HG03097 (cell line): ENCODE measurements around the gene CRYGS.
"Not testable (repeated sequence)": the region's sequence is repeated elsewhere in the genome, so short reads cannot be mapped to it uniquely, and the experiment has no call there.

Experiments used
- ATAC-seq: cut with Tn5 transposase; IDR thresholded peaks from one replicate; pipeline ENCODE4 v1.9.1; 2021; ENCODE audit not compliant: unreplicated experiment, low FRiP score

Gene CRYGS

GRCh38 chr3:186564586-186564985 is 20.4 kb upstream of the CRYGS start:
- no peak for ATAC-seq

GRCh38 chr3:186552408-186553031 is 8.3 kb upstream of the CRYGS start:
- no peak for ATAC-seq

DNA sequence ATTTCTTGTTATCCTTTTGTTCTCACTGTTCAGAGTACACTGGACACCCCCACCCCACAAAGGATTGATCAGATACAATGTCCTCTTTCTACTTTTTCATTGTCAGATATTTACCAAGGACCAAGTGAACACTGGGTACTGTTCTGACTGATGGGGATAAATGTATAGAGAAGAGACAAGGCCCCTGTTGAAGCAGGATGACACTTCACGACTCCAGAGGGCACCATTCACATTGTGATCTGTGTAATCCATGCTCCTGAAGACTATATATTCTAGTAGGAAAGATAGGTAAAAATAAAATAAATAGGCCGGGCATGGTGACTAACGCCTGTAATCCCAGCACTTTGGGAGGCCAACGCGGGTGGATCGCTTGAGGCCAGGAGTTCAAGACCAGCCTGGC is 7.2 kb upstream of the CRYGS start:
- no peak for ATAC-seq

GRCh38 chr3:186549497-186549896 is 5.3 kb upstream of the CRYGS start:
- ATAC-seq, result no peak

DNA sequence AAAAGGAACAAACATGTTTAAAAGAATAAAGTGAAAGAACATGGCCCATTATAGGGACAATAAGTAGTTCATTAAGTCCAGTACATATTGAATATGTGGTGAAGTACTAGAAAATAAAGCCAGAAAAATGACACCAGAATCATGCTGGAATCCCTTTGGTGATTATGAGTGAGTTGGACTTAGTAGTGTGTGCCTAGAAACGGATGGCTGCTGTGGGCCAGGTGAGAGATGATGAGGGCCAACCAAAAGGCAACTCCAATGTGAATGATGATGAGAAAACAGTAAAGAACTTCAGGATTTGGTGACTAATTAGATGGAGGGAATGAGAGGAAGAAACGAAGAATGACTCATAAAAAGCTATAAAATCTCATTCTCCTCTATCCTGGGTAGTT is 3.3 kb downstream of the CRYGS start:
- ATAC-seq, result no peak

DNA sequence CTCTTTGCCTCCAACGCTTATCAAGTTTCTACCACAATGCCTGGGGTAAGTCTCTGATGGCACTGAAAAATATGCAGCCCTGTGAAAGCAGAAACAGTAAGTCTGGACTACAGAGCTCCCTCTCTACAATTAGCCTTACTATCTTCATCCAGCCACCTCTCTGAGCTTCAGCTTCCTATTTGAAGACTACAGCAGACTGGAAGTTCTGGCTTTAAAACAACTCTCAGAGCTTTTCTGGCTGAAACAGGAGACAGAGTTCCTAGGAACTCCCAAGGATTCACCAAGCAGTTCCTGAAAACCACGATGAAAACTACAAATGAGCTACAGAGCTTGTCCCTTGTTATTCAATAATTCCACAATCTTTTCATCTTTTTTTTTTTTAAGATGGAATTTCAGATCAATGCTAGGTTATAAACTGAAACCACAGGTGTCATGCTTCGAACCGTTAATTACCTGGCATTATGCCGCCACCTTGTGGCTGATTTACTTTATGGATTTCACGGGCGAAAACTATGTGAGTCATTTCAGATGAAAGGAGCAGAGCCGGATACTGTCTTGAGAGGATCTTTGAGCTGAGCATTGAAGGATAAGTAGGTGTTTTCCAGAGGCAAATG is 3.9 kb downstream of the CRYGS start:
- peak; percentile 47 for ATAC-seq

DNA sequence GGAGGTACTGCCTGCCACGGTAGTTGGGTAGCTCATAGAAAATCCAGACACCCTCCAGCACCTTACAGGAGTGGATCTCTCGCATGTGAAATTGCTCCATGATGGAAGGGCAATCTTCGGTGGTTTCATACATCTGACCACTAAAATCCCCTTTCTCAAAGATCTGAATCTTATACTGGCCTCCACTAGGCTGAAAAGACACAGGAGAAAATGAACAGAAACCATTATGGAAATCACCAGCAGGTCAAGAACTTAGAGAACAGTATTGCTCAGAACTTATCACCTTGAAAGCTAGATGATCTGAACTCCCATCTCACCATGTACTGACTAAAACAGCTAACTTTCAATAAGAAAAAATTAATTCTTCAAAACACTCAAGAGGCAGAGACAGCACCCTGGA is 5.4 kb downstream of the CRYGS start:
- ATAC-seq, result no peak

GRCh38 chr3:186536883-186537844 is 7.0 kb downstream of the CRYGS start:
- ATAC-seq, result no peak

DNA sequence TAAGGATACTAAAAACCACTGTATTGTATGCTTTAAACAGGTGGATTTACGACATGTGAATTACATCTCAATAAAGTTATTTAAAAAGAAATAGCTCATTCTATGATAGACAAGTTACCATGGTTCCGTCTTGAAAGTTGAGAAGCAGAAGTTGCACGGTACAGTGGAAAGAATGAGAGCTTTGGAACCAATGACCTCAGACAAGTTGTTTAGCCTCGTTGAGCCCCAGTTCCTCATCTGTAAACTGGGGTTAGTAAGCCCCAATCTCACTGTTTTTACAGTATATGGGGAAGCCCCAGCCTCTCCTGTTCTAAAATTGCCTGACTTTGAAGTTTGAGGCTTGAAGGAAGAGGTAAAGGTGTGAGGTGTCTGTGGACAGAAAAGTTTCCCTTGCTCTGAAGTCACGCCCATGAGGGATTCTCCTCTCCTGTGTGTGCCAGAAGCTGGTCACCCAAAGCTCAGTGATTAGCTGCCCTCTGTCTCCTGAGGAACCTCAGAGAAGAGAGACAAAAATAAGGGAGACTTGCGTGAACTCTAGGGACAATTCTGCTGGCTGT is 10.0 kb downstream of the CRYGS start:
- peak; percentile 60 for ATAC-seq

- ATAC-seq, result peak; percentile 68
Observed at GRCh38 chr3:186532598-186533072, 11.5 kb downstream of the CRYGS start.

DNA sequence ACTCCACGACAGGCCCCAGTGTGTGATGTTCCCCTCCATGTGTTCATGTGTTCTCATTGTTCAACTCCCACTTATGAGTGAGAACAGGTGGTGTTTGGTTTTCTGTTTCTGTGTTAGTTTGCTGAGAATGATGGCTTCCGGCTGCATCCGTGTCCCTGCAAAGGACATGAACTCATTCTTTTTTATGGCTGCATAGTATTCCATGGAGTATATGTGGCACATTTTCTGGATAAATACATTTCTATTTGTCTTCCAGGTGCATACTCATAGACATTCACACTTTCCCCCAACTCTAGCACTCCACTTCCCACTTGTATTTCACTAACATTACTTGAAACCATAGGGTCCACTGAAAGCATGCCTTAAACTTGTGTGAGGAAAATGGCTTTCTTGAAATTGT is 12.5 kb downstream of the CRYGS start:
- not testable (repeated sequence) for ATAC-seq

DNA sequence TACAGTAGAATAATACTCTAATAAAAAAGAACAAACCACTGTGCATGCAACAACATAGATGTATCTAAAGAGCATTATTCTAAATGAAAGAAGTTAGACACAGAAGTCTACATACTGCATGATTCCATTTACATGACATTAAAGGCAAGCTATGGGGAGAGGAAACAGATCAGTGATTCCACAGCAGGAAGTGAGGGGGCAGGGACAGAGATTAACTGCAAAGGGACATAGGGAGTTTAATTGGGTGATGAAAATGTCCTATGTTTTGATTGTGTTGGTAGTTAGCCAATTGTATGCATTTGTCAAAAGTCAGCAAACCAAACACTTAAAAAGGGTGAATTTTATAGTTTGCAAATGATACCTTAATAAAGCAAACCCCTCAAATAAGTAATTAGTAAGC is 13.8 kb downstream of the CRYGS start:
- ATAC-seq, result no peak

- ATAC-seq, result no peak
Observed at GRCh38 chr3:186529201-186529999, 14.8 kb downstream of the CRYGS start.

DNA sequence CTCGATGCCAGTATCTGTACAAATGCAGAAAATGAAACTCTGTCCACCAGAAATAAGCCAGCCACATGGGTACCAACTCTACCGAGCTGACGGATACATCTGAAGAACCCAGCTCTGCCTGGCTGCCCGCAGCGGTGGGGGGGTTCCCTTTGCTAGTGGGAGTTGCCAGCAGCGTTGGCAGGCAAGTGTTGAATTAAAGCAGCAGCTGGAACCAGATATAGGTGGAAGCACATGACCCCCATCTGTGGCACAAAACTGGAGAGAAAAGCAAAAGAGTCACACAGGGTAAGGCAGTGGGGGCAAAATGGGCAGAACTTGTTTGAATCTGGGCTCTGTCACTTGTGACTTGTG is 17.9 kb downstream of the CRYGS start:
- ATAC-seq, result peak; percentile 38

DNA sequence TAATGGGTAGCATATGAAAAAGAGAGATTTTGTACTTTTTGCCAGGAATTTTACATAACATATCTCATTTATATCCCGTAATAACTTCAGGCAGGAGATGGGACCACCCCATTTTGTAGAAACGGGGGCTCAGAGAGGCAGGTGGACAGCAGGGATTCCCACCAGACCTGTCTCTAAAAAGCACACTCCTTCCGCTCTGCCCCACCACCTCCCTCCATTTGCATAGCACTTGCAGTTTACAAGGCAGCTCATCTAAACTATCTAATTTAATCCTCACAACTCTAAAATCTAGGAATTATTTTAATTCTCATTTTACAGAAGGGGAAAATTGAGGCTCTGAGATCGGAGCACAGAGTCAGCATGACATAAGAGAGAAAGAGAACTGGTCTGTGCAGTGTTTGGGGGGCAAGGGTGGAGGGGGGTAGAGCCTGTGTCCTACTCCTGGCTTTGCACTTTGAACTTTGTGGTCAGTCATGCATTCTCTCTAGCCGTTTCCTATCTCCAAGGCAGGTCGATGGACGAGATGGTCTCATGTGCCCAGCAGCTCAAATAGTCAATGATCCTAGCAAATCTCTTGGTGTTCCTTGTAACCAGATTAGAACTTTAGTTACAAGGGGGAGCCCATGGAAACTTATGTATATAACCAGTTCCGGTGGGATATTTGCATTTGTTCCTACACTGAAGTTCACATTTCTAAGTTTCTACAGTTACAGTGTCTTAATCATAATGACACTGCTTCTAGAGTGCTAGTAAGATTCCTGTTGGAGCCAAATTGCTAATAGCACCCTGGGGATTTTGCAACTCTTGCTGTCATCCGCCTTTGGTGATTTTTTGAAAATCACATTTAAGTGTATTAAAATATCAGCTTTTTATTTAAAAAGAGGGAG is 18.6 kb downstream of the CRYGS start:
- ATAC-seq, result no peak

- no peak for ATAC-seq
Observed at GRCh38 chr3:186524616-186525015, 19.6 kb downstream of the CRYGS start.

DNA sequence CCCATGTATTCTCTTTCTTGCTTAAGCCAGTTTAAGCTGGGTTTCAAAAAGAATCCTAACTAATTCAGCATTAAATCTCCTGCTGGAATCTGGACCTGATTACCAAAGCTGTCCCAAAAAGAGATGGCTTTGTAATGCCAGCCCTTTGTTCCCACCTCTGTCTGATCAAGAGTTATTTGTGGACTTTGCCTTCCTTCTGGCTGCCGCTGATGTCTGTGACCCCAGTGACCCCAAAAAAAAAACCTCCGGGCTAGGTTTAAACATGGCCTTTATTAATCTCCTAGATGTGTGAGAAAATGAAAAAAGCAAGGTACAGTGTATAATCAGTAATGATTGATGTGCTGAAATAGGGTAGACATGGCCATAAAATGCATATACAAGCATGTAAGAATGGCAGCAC is 20.7 kb downstream of the CRYGS start:
- no peak for ATAC-seq

- no peak for ATAC-seq
Observed at GRCh38 chr3:186523022-186523421, 21.2 kb downstream of the CRYGS start.
